GM23338 (cell line): ENCODE data around the gene COPZ1. TPM values are rescaled to one million over a fixed set of nuclear protein-coding genes. Genes with fewer than 3 reads are reported as not detected.

ENCODE experiments used
- ATAC-seq: fragments of 200-7000 bp; cut with Tn5 transposase; 3 replicates; pipeline ENCODE4 v1.9.1; 2020
- DNase-seq: peaks from one replicate; pipeline ENCODE4 v3.0.0-alpha.2; 2015; ENCODE audit warnings: low spot score
- H2AFZ ChIP-seq: fragments of 200-600 bp; sonication (generic); 2 replicates; pipeline ENCODE4 v1.8.0; 2016; ENCODE audit warnings: antibody characterized with exemption, mild to moderate bottlenecking, moderate library complexity
- H3F3A ChIP-seq: fragments of 200-600 bp; sonication (generic); replicated peaks from 2 replicates; pipeline ENCODE4 v1.8.0; 2017; ENCODE audit warnings: antibody characterized with exemption, mixed run types, low read depth
- H3K27ac ChIP-seq: fragments of 200-600 bp; sonication (generic); 2 replicates; pipeline ENCODE4 v1.6.1; 2016; ENCODE audit warnings: low read depth
- H3K27me3 ChIP-seq: fragments of 200-600 bp; sonication (generic); 2 replicates; pipeline ENCODE4 v1.8.0; 2016; ENCODE audit warnings: mild to moderate bottlenecking, mixed run types, moderate library complexity; ENCODE audit not compliant: insufficient read depth
- H3K36me3 ChIP-seq: fragments of 200-600 bp; sonication (generic); 2 replicates; pipeline ENCODE4 v1.8.0; 2016; ENCODE audit warnings: mild to moderate bottlenecking; ENCODE audit not compliant: insufficient read depth
- H3K4me1 ChIP-seq: fragments of 200-600 bp; sonication (generic); 2 replicates; pipeline ENCODE4 v1.8.0; 2016; ENCODE audit warnings: mild to moderate bottlenecking, moderate library complexity; ENCODE audit not compliant: insufficient read depth
- H3K4me2 ChIP-seq: fragments of 200-600 bp; sonication (generic); 2 replicates; pipeline ENCODE4 v1.7.1; 2017; ENCODE audit warnings: mixed run types
- H3K4me3 ChIP-seq: fragments of 200-600 bp; sonication (generic); 2 replicates; pipeline ENCODE4 v1.6.1; 2016; ENCODE audit warnings: mixed run types
- H3K79me2 ChIP-seq: fragments of 200-600 bp; sonication (generic); replicated peaks from 2 replicates; pipeline ENCODE4 v1.8.0; 2017; ENCODE audit warnings: mild to moderate bottlenecking; ENCODE audit not compliant: insufficient read depth
- H3K9me2 ChIP-seq: fragments of 200-600 bp; sonication (generic); 2 replicates; pipeline ENCODE4 v1.8.0; 2017; ENCODE audit not compliant: insufficient read depth
- H4K20me1 ChIP-seq: fragments of 200-600 bp; sonication (generic); replicated peaks from 2 replicates; pipeline ENCODE4 v1.8.0; 2017; ENCODE audit warnings: mild to moderate bottlenecking; ENCODE audit not compliant: insufficient read depth
- H3K27ac Mint-ChIP-seq: 2 replicates; pipeline ENCODE4 v1.8.0; 2020; ENCODE audit warnings: inconsistent platforms, mild to moderate bottlenecking, moderate library complexity, mixed read lengths
- H3K27me3 Mint-ChIP-seq: 3 replicates; pipeline ENCODE4 v1.8.0; 2022; ENCODE audit warnings: low read depth, mild to moderate bottlenecking, moderate library complexity, mixed read lengths, inconsistent platforms; ENCODE audit not compliant: insufficient read depth, poor library complexity
- H3K36me3 Mint-ChIP-seq: 3 replicates; pipeline ENCODE4 v1.8.0; 2021; ENCODE audit warnings: low read depth, mild to moderate bottlenecking, inconsistent platforms, moderate library complexity, mixed read lengths
- H3K4me1 Mint-ChIP-seq: 3 replicates; pipeline ENCODE4 v1.8.0; 2020; ENCODE audit warnings: mild to moderate bottlenecking, inconsistent platforms, mixed read lengths
- H3K4me3 Mint-ChIP-seq: 3 replicates; pipeline ENCODE4 v1.8.0; 2021; ENCODE audit warnings: moderate library complexity, mild to moderate bottlenecking, inconsistent platforms, mixed read lengths
- H3K9me3 Mint-ChIP-seq: 3 replicates; pipeline ENCODE4 v1.8.0; 2020; ENCODE audit warnings: moderate library complexity, mild to moderate bottlenecking, inconsistent platforms, mixed read lengths
- CREB1 ChIP-seq: fragments of 250-450 bp; sonication (Bioruptor Pico); IDR thresholded peaks from 2 replicates; pipeline ENCODE4 v1.5.0; 2020; ENCODE audit warnings: low read depth, mild to moderate bottlenecking, moderate library complexity
- EZH2 ChIP-seq: fragments of 200-600 bp; sonication (generic); IDR thresholded peaks from one replicate; pipeline ENCODE4 v1.8.0; 2017; ENCODE audit warnings: antibody characterized with exemption, mild to moderate bottlenecking, low read depth; ENCODE audit not compliant: unreplicated experiment
- EZH2phosphoT487 ChIP-seq: fragments of 200-600 bp; sonication (generic); IDR thresholded peaks from one replicate; pipeline ENCODE4 v1.8.1; 2018; ENCODE audit warnings: antibody characterized with exemption; ENCODE audit not compliant: unreplicated experiment
- JUNB ChIP-seq: IDR thresholded peaks from one replicate; pipeline ENCODE4 v1.6.1; 2016; ENCODE audit warnings: antibody characterized with exemption; ENCODE audit not compliant: unreplicated experiment
- NANOG ChIP-seq: IDR thresholded peaks from 2 replicates; pipeline ENCODE4 v1.6.1; 2016; ENCODE audit warnings: antibody characterized with exemption, borderline replicate concordance
- POLR2AphosphoS5 ChIP-seq: IDR thresholded peaks from 2 replicates; pipeline ENCODE4 v1.6.1; 2016; ENCODE audit warnings: antibody characterized with exemption, low read depth
- STAT1 ChIP-seq: IDR thresholded peaks from one replicate; pipeline ENCODE4 v1.6.1; 2016; ENCODE audit warnings: antibody characterized with exemption; ENCODE audit not compliant: unreplicated experiment
- ZNF114 ChIP-seq: fragments of 250-450 bp; sonication (Bioruptor Pico); IDR thresholded peaks from 2 replicates; pipeline ENCODE4 v1.5.0; 2020; ENCODE audit warnings: mild to moderate bottlenecking, moderate library complexity
- ZNF331 ChIP-seq: fragments of 250-450 bp; sonication (Bioruptor Pico); IDR thresholded peaks from 2 replicates; pipeline ENCODE4 v1.5.0; 2020; ENCODE audit warnings: low read depth, mild to moderate bottlenecking, moderate library complexity
- polyA plus RNA-seq: library from polyadenylated mRNA; unstranded; fragments of >200 nt; fragmentation: Nextera tagmentation; extraction: Ambion mirVana; gene quantifications from 2 replicates; pipeline ENCODE4 v1.2.1, GENCODE V29; 2016
- total RNA-seq: library from RNA; depleted of rRNA; stranded (reverse); fragments of >200 nt; shearing (Covaris generic); gene quantifications from 2 replicates; pipeline ENCODE4 v1.2.3, GENCODE V29; 2014
- TF ChIP-seq, protein P1 (sequence below): IDR thresholded peaks from 2 replicates; pipeline ENCODE4 v1.6.1; 2016; ENCODE audit warnings: antibody characterized with exemption
- TF ChIP-seq, protein P2 (sequence below): IDR thresholded peaks from one replicate; pipeline ENCODE4 v1.6.1; 2018; ENCODE audit warnings: antibody characterized with exemption; ENCODE audit not compliant: unreplicated experiment
- TF ChIP-seq, protein P3 (sequence below): fragments of 250-450 bp; sonication (Bioruptor Pico); IDR thresholded peaks from 2 replicates; pipeline ENCODE4 v1.5.0; 2020; ENCODE audit warnings: mild to moderate bottlenecking, moderate library complexity
- TF ChIP-seq, protein P4 (sequence below), 2 experiments: fragments of 200-600 bp in 1 of 2; sonication (generic) in 1 of 2; conservative IDR thresholded peaks; 2 replicates each; pipeline versions ENCODE4 v1.5.1 to v1.6.1; 2016 to 2017; ENCODE audit warnings: antibody characterized with exemption in 2 of 2, low read depth in 2 of 2, mild to moderate bottlenecking in 2 of 2, moderate library complexity in 1 of 2

Gene COPZ1
- total and polyA plus RNA-seq, 2 experiments from 2014 or later: 79.9 to 91.2 TPM

DNA sequence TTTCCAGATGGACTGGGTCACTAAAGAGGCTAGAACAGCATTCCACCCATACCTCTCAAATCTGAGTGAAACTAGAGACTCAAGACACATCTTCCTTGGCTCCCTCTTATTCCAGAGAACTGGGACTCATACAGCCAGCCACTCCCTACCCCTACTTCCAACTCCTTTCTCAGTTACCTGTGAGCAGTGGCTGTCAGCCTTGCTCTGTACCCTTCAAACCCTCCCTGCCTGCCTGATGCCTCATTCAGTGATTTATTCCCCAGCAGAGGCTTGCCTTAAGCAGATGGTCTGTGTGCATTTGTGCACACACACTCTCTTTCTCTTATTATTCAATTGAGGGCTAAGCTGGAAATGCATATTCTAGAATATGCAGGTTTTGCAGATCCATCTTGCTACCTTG lies 24.7 kb downstream of the COPZ1 start:
- H2AFZ ChIP-seq: no peak overlapping the region
- no peak overlapping the region for H3K4me3 ChIP-seq
- no peaks in the 10 kb centered on the region; the same call in 1 of the 2 replicates for H3K79me2 ChIP-seq
- H3K4me1 ChIP-seq: peaks cover 52% of the 10 kb centered on the region
- TF ChIP-seq EZH2 (no peak), ZNF114 (CRISPR knock-in tag) (no peak), JUNB (no peak), NANOG (no peak), EZH2phosphoT487 (no peak), ZNF331 (no peak), CREB1 (CRISPR knock-in tag) (no peak), STAT1 (no peak), POLR2AphosphoS5 (no peak)
- TF ChIP-seq, protein P1, sequence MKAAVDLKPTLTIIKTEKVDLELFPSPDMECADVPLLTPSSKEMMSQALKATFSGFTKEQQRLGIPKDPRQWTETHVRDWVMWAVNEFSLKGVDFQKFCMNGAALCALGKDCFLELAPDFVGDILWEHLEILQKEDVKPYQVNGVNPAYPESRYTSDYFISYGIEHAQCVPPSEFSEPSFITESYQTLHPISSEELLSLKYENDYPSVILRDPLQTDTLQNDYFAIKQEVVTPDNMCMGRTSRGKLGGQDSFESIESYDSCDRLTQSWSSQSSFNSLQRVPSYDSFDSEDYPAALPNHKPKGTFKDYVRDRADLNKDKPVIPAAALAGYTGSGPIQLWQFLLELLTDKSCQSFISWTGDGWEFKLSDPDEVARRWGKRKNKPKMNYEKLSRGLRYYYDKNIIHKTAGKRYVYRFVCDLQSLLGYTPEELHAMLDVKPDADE: no peak
- TF ChIP-seq, protein P2, sequence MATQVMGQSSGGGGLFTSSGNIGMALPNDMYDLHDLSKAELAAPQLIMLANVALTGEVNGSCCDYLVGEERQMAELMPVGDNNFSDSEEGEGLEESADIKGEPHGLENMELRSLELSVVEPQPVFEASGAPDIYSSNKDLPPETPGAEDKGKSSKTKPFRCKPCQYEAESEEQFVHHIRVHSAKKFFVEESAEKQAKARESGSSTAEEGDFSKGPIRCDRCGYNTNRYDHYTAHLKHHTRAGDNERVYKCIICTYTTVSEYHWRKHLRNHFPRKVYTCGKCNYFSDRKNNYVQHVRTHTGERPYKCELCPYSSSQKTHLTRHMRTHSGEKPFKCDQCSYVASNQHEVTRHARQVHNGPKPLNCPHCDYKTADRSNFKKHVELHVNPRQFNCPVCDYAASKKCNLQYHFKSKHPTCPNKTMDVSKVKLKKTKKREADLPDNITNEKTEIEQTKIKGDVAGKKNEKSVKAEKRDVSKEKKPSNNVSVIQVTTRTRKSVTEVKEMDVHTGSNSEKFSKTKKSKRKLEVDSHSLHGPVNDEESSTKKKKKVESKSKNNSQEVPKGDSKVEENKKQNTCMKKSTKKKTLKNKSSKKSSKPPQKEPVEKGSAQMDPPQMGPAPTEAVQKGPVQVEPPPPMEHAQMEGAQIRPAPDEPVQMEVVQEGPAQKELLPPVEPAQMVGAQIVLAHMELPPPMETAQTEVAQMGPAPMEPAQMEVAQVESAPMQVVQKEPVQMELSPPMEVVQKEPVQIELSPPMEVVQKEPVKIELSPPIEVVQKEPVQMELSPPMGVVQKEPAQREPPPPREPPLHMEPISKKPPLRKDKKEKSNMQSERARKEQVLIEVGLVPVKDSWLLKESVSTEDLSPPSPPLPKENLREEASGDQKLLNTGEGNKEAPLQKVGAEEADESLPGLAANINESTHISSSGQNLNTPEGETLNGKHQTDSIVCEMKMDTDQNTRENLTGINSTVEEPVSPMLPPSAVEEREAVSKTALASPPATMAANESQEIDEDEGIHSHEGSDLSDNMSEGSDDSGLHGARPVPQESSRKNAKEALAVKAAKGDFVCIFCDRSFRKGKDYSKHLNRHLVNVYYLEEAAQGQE: no peak
- TF ChIP-seq, protein P3, sequence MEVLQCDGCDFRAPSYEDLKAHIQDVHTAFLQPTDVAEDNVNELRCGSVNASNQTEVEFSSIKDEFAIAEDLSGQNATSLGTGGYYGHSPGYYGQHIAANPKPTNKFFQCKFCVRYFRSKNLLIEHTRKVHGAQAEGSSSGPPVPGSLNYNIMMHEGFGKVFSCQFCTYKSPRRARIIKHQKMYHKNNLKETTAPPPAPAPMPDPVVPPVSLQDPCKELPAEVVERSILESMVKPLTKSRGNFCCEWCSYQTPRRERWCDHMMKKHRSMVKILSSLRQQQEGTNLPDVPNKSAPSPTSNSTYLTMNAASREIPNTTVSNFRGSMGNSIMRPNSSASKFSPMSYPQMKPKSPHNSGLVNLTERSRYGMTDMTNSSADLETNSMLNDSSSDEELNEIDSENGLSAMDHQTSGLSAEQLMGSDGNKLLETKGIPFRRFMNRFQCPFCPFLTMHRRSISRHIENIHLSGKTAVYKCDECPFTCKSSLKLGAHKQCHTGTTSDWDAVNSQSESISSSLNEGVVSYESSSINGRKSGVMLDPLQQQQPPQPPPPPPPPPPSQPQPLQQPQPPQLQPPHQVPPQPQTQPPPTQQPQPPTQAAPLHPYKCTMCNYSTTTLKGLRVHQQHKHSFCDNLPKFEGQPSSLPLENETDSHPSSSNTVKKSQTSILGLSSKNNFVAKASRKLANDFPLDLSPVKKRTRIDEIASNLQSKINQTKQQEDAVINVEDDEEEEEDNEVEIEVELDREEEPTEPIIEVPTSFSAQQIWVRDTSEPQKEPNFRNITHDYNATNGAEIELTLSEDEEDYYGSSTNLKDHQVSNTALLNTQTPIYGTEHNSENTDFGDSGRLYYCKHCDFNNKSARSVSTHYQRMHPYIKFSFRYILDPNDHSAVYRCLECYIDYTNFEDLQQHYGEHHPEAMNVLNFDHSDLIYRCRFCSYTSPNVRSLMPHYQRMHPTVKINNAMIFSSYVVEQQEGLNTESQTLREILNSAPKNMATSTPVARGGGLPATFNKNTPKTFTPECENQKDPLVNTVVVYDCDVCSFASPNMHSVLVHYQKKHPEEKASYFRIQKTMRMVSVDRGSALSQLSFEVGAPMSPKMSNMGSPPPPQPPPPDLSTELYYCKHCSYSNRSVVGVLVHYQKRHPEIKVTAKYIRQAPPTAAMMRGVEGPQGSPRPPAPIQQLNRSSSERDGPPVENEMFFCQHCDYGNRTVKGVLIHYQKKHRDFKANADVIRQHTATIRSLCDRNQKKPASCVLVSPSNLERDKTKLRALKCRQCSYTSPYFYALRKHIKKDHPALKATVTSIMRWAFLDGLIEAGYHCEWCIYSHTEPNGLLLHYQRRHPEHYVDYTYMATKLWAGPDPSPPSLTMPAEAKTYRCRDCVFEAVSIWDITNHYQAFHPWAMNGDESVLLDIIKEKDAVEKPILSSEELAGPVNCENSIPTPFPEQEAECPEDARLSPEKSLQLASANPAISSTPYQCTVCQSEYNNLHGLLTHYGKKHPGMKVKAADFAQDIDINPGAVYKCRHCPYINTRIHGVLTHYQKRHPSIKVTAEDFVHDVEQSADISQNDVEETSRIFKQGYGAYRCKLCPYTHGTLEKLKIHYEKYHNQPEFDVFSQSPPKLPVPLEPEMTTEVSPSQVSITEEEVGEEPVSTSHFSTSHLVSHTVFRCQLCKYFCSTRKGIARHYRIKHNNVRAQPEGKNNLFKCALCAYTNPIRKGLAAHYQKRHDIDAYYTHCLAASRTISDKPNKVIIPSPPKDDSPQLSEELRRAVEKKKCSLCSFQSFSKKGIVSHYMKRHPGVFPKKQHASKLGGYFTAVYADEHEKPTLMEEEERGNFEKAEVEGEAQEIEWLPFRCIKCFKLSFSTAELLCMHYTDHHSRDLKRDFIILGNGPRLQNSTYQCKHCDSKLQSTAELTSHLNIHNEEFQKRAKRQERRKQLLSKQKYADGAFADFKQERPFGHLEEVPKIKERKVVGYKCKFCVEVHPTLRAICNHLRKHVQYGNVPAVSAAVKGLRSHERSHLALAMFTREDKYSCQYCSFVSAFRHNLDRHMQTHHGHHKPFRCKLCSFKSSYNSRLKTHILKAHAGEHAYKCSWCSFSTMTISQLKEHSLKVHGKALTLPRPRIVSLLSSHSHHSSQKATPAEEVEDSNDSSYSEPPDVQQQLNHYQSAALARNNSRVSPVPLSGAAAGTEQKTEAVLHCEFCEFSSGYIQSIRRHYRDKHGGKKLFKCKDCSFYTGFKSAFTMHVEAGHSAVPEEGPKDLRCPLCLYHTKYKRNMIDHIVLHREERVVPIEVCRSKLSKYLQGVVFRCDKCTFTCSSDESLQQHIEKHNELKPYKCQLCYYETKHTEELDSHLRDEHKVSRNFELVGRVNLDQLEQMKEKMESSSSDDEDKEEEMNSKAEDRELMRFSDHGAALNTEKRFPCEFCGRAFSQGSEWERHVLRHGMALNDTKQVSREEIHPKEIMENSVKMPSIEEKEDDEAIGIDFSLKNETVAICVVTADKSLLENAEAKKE (CRISPR knock-in tag): no peak
- TF ChIP-seq, protein P4, sequence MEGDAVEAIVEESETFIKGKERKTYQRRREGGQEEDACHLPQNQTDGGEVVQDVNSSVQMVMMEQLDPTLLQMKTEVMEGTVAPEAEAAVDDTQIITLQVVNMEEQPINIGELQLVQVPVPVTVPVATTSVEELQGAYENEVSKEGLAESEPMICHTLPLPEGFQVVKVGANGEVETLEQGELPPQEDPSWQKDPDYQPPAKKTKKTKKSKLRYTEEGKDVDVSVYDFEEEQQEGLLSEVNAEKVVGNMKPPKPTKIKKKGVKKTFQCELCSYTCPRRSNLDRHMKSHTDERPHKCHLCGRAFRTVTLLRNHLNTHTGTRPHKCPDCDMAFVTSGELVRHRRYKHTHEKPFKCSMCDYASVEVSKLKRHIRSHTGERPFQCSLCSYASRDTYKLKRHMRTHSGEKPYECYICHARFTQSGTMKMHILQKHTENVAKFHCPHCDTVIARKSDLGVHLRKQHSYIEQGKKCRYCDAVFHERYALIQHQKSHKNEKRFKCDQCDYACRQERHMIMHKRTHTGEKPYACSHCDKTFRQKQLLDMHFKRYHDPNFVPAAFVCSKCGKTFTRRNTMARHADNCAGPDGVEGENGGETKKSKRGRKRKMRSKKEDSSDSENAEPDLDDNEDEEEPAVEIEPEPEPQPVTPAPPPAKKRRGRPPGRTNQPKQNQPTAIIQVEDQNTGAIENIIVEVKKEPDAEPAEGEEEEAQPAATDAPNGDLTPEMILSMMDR (conservative IDR thresholded peaks at IDR 0.05; ENCODE audit: low read depth in 2 of 2): no peak
- no peak for DNase-seq
- H3K4me2 ChIP-seq: 0 out of 2 replicates have a peak overlapping the region, but pooled peaks have one; percentile 64
- H3F3A ChIP-seq: peaks cover 30% of the 10 kb centered on the region
- Mint-ChIP-seq H3K4me1 (peaks cover 51% of the 10 kb centered on the region), H3K4me3 (no peak overlapping the region; the same call in 2 of the 3 replicates), H3K36me3 (peaks cover 44% of the 10 kb centered on the region), H3K27me3 (peaks cover 40% of the 10 kb centered on the region), H3K27ac (no peak overlapping the region), H3K9me3 (no peaks in the 10 kb centered on the region; the same call in 2 of the 3 replicates)
- no peaks in the 10 kb centered on the region for H3K9me2 ChIP-seq
- H4K20me1 ChIP-seq: peaks cover 4% of the 10 kb centered on the region
- peaks cover 23% of the 10 kb centered on the region for H3K36me3 ChIP-seq
- no peak for ATAC-seq
- H3K27ac ChIP-seq: no peak overlapping the region
- peaks cover 33% of the 10 kb centered on the region; the same call in 1 of the 2 replicates for H3K27me3 ChIP-seq
